H9 (cell line): ENCODE measurements around the gene CA5A. TPM values are rescaled to one million over a fixed set of nuclear protein-coding genes. Genes with fewer than 3 reads are reported as not detected.

Experiments used
- DNase-seq: peaks from one replicate; pipeline ENCODE4 v3.0.0-alpha.2; 2017
- H2AFZ ChIP-seq: one replicate; pipeline ENCODE4 v1.6.1; 2013; ENCODE audit warnings: mild to moderate bottlenecking, low read length, control low read depth, moderate library complexity
- H2AK5ac ChIP-seq: 2 replicates; pipeline ENCODE4 v1.6.1; 2013; ENCODE audit warnings: low read length, control low read depth, mixed read lengths; ENCODE audit not compliant: insufficient read length
- H2BK120ac ChIP-seq: one replicate; pipeline ENCODE4 v1.6.1; 2013; ENCODE audit warnings: low read depth, mild to moderate bottlenecking, low read length, control low read depth, inconsistent platforms; ENCODE audit not compliant: poor library complexity, severe bottlenecking
- H2BK12ac ChIP-seq: 2 replicates; pipeline ENCODE4 v1.6.1; 2013; ENCODE audit warnings: low read length, control low read depth, mixed read lengths, low read depth; ENCODE audit not compliant: insufficient read length
- H2BK15ac ChIP-seq: 2 replicates; pipeline ENCODE4 v1.6.1; 2013; ENCODE audit warnings: low read depth, low read length, control low read depth
- H2BK20ac ChIP-seq: one replicate; pipeline ENCODE4 v1.6.1; 2013; ENCODE audit warnings: low read depth, mild to moderate bottlenecking, low read length, control low read depth, inconsistent platforms; ENCODE audit not compliant: poor library complexity, severe bottlenecking
- H2BK5ac ChIP-seq: 2 replicates; pipeline ENCODE4 v1.6.1; 2013; ENCODE audit warnings: low read length, control low read depth, mixed read lengths; ENCODE audit not compliant: insufficient read length
- H3K14ac ChIP-seq: 2 replicates; pipeline ENCODE4 v1.6.1; 2013; ENCODE audit warnings: low read length, control low read depth; ENCODE audit not compliant: insufficient read depth
- H3K18ac ChIP-seq: 2 replicates; pipeline ENCODE4 v1.6.1; 2013; ENCODE audit warnings: low read depth, mild to moderate bottlenecking, mixed read lengths, low read length, control low read depth; ENCODE audit not compliant: insufficient read length
- H3K23ac ChIP-seq: 2 replicates; pipeline ENCODE4 v1.6.1; 2013; ENCODE audit warnings: low read length, control low read depth, mixed read lengths, low read depth; ENCODE audit not compliant: insufficient read length
- H3K23me2 ChIP-seq: 2 replicates; pipeline ENCODE4 v1.6.1; 2013; ENCODE audit warnings: low read depth, mild to moderate bottlenecking, mixed read lengths, low read length, control low read depth; ENCODE audit not compliant: insufficient read length, poor library complexity, severe bottlenecking
- H3K27ac ChIP-seq: 2 replicates; pipeline ENCODE4 v1.5.1; 2013; ENCODE audit warnings: low read length, control low read depth, mixed read lengths, low read depth; ENCODE audit not compliant: insufficient read length
- H3K27me3 ChIP-seq: 2 replicates; pipeline ENCODE4 v1.6.1; 2013; ENCODE audit warnings: low read length, control low read depth, inconsistent platforms; ENCODE audit not compliant: insufficient read depth
- H3K4ac ChIP-seq: 2 replicates; pipeline ENCODE4 v1.6.1; 2013; ENCODE audit warnings: low read depth, mild to moderate bottlenecking, control low read depth, inconsistent platforms, low read length, moderate library complexity
- H3K4me1 ChIP-seq: 2 replicates; pipeline ENCODE4 v1.6.1; 2013; ENCODE audit warnings: low read length, control low read depth, inconsistent platforms; ENCODE audit not compliant: insufficient read depth
- H3K4me2 ChIP-seq: 2 replicates; pipeline ENCODE4 v1.6.1; 2013; ENCODE audit warnings: low read length, control low read depth, mixed read lengths; ENCODE audit not compliant: insufficient read length, insufficient read depth
- H3K56ac ChIP-seq: 2 replicates; pipeline ENCODE4 v1.6.1; 2013; ENCODE audit warnings: low read depth, mild to moderate bottlenecking, mixed read lengths, low read length, control low read depth; ENCODE audit not compliant: insufficient read length
- H3K79me1 ChIP-seq: 2 replicates; pipeline ENCODE4 v1.6.1; 2013; ENCODE audit warnings: low read depth, mild to moderate bottlenecking, moderate library complexity, low read length, control low read depth, inconsistent platforms; ENCODE audit not compliant: insufficient read depth, poor library complexity, severe bottlenecking
- H3K79me2 ChIP-seq: 2 replicates; pipeline ENCODE4 v1.6.1; 2013; ENCODE audit warnings: low read length, control low read depth, inconsistent platforms; ENCODE audit not compliant: insufficient read depth
- H3K9ac ChIP-seq: 2 replicates; pipeline ENCODE4 v1.6.1; 2013; ENCODE audit warnings: low read length, control low read depth, mixed read lengths; ENCODE audit not compliant: insufficient read length; ENCODE audit errors: extremely low read depth
- H3K9me3 ChIP-seq: one replicate; pipeline ENCODE4 v1.6.1; 2013; ENCODE audit warnings: low read depth, low read length, inconsistent platforms; ENCODE audit not compliant: control insufficient read depth
- H3T11ph ChIP-seq: one replicate; pipeline ENCODE4 v1.6.1; 2013; ENCODE audit warnings: mild to moderate bottlenecking, low read length, control low read depth, inconsistent platforms
- H4K20me1 ChIP-seq: one replicate; pipeline ENCODE4 v1.6.1; 2013; ENCODE audit not compliant: control insufficient read depth, insufficient read length, insufficient read depth
- H4K5ac ChIP-seq: 2 replicates; pipeline ENCODE4 v1.6.1; 2013; ENCODE audit warnings: low read depth, mild to moderate bottlenecking, mixed read lengths, low read length, control low read depth; ENCODE audit not compliant: insufficient read length
- H4K8ac ChIP-seq: replicated peaks from 2 replicates; pipeline ENCODE4 v1.6.1; 2013; ENCODE audit warnings: low read length, control low read depth, mixed read lengths, low read depth; ENCODE audit not compliant: insufficient read length
- H4K91ac ChIP-seq: 2 replicates; pipeline ENCODE4 v1.6.1; 2013; ENCODE audit warnings: low read depth, mild to moderate bottlenecking, moderate library complexity, mixed read lengths, low read length, control low read depth; ENCODE audit not compliant: insufficient read length
- H3K27ac Mint-ChIP-seq, 3 experiments: 2 replicates in 2 of 3; 3 replicates in 1 of 3; pipeline ENCODE4 v1.8.0; 2020 to 2021; ENCODE audit warnings: mixed read lengths in 3 of 3, mild to moderate bottlenecking in 1 of 3, moderate library complexity in 1 of 3
- H3K27me3 Mint-ChIP-seq: 2 replicates; pipeline ENCODE4 v1.8.0; 2021; ENCODE audit warnings: low read depth, mild to moderate bottlenecking, moderate library complexity, mixed read lengths
- H3K36me3 Mint-ChIP-seq, 3 experiments: 2 replicates in 2 of 3; 3 replicates in 1 of 3; pipeline ENCODE4 v1.8.0; 2020 to 2021; ENCODE audit warnings: low read depth in 3 of 3, mixed read lengths in 3 of 3; ENCODE audit not compliant: insufficient read depth in 1 of 3
- H3K4me1 Mint-ChIP-seq, 2 experiments: 2 replicates each; pipeline ENCODE4 v1.8.0; 2020; ENCODE audit warnings: mixed read lengths in 2 of 2
- H3K4me3 Mint-ChIP-seq, 2 experiments: 2 replicates in 1 of 2; 3 replicates in 1 of 2; pipeline ENCODE4 v1.8.0; 2020 to 2021; ENCODE audit warnings: mild to moderate bottlenecking in 2 of 2, mixed read lengths in 2 of 2, moderate library complexity in 1 of 2
- H3K9me3 Mint-ChIP-seq, 2 experiments: 2 replicates in 1 of 2; 3 replicates in 1 of 2; pipeline ENCODE4 v1.8.0; 2020; ENCODE audit warnings: mild to moderate bottlenecking in 2 of 2, mixed read lengths in 2 of 2, moderate library complexity in 1 of 2
- WGBS: extraction: QIAGEN DNeasy Blood & Tissue Kit; methylation state at CpG from one replicate; pipeline ENCODE4 v1.1.7; 2013; ENCODE audit warnings: missing lambda C conversion rate, low lambda C conversion rate, mixed read lengths; ENCODE audit not compliant: insufficient read length; ENCODE audit errors: extremely low coverage; 5-methylcytosine and 5-hydroxymethylcytosine counted together
- total RNA-seq: library from RNA; stranded (reverse); gene quantifications from 2 replicates; pipeline ENCODE4 v1.2.1, GENCODE V29; 2021
- TF ChIP-seq, protein P1 (sequence below): fragments of 200-600 bp; sonication (generic); conservative IDR thresholded peaks from 3 replicates; pipeline ENCODE4 v1.8.0; 2021; ENCODE audit warnings: antibody characterized with exemption, mild to moderate bottlenecking

Gene CA5A
- total RNA-seq, 1 experiment from 2014 or later = not detected

DNA sequence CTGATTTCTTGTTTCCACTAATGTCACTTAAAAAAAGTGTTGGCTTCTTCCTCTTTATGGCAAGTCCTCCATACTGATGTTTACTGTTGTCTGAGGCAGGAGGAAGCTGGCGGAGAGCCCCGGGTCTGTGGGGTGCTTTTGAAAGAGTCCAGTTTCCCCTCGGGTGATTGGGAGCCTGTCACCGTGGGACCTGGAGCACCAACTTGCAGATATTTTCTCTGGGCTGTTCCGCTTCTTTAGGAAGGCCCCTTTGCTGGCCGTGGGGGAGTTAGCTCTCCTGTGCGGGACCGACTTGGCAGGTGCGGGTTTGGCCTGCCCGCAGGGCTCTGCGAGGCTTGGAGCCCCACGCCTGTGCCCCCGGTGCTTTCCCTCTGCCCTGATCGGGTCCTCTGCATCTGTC, 18.0 kb upstream of the CA5A start:
- H3K27me3 ChIP-seq = no peaks in the 10 kb centered on the region
- H3K79me1 ChIP-seq = peaks cover 13% of the 10 kb centered on the region
- no CpG with 5 or more reads among the region's 14 CpGs for WGBS
- no peak overlapping the region for H3K9ac ChIP-seq
- H3K23me2 ChIP-seq = peaks cover 7% of the 10 kb centered on the region
- no peak overlapping the region for H3K27ac ChIP-seq
- no peak overlapping the region for H2BK12ac ChIP-seq
- Mint-ChIP-seq H3K27me3 (no peaks in the 10 kb centered on the region; the same call in 1 of the 2 replicates), H3K9me3 (no peaks in the 10 kb centered on the region), H3K4me1 (peaks cover 41 to 47% of the 10 kb centered on the region in 2 experiments), H3K4me3 (no peak overlapping the region), H3K27ac (no peak overlapping the region; a peak in 1 of 7 replicates), H3K36me3 (peaks cover 14 to 38% (median 30%) of the 10 kb centered on the region in 3 experiments)
- H2AK5ac ChIP-seq = no peak overlapping the region
- no peak overlapping the region for H2AFZ ChIP-seq
- no peaks in the 10 kb centered on the region for H3K9me3 ChIP-seq
- H4K20me1 ChIP-seq = no peaks in the 10 kb centered on the region
- TF ChIP-seq, protein P1, sequence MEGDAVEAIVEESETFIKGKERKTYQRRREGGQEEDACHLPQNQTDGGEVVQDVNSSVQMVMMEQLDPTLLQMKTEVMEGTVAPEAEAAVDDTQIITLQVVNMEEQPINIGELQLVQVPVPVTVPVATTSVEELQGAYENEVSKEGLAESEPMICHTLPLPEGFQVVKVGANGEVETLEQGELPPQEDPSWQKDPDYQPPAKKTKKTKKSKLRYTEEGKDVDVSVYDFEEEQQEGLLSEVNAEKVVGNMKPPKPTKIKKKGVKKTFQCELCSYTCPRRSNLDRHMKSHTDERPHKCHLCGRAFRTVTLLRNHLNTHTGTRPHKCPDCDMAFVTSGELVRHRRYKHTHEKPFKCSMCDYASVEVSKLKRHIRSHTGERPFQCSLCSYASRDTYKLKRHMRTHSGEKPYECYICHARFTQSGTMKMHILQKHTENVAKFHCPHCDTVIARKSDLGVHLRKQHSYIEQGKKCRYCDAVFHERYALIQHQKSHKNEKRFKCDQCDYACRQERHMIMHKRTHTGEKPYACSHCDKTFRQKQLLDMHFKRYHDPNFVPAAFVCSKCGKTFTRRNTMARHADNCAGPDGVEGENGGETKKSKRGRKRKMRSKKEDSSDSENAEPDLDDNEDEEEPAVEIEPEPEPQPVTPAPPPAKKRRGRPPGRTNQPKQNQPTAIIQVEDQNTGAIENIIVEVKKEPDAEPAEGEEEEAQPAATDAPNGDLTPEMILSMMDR = no peak
- H3K4me2 ChIP-seq = no peak overlapping the region
- H3K23ac ChIP-seq = no peak overlapping the region
- no peak overlapping the region for H3K4ac ChIP-seq
- no peak overlapping the region for H4K91ac ChIP-seq
- no peak overlapping the region for H2BK5ac ChIP-seq
- no peak overlapping the region for H3T11ph ChIP-seq
- no peak for DNase-seq
- H3K14ac ChIP-seq = no peak overlapping the region
- H2BK15ac ChIP-seq = no peak overlapping the region
- no peaks in the 10 kb centered on the region for H3K4me1 ChIP-seq
- no peak overlapping the region for H2BK20ac ChIP-seq
- H3K56ac ChIP-seq = no peak overlapping the region
- no peak overlapping the region for H2BK120ac ChIP-seq
- no peak overlapping the region for H4K8ac ChIP-seq
- H4K5ac ChIP-seq = no peak overlapping the region
- peaks cover 20% of the 10 kb centered on the region; the same call in 1 of the 2 replicates for H3K79me2 ChIP-seq
- no peak overlapping the region for H3K18ac ChIP-seq
